Measurements from ENCODE around the gene NPTXR. TPM values are rescaled to one million over a fixed set of nuclear protein-coding genes. Genes with fewer than 3 reads are reported as not detected.

NPTXR gene
- total RNA-seq, 4 donors from 2014 or later = 7.9 to 21.7 (median 12.5) TPM

DNA sequence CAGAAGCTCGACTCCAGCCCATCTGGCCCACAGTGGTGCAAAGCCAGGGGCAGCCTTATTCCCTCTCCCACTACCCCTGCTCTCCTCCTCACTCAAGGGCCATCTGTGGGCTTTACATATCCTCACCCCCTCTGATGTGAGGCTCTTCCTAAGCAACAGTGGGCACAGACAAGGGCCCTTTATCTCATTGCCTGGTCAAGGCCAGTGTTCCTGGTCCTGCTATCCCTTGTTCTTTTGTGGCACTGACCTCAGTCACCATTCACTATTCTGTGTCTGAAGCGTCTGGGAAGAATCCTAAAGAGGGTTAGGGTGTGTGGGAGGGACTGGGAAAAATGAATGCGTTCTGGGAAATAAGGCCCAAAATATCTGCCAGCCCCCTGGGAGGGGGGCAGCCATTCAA is 57.2 kb downstream of the NPTXR start:
- no peaks in the 10 kb centered on the region for H3K9me3 ChIP-seq
- WGBS, 2 donors (ENCODE audit: low coverage in 1 of 2) = 57 to 67% methylated on average over 1 of the region's 3 CpGs
- TF ChIP-seq POLR2A (IDR thresholded peaks at IDR 0.05) (no peak), EP300 (IDR thresholded peaks at IDR 0.05) (no peak), POLR2AphosphoS5 (IDR thresholded peaks at IDR 0.05) (no peak)
- TF ChIP-seq, protein P1, sequence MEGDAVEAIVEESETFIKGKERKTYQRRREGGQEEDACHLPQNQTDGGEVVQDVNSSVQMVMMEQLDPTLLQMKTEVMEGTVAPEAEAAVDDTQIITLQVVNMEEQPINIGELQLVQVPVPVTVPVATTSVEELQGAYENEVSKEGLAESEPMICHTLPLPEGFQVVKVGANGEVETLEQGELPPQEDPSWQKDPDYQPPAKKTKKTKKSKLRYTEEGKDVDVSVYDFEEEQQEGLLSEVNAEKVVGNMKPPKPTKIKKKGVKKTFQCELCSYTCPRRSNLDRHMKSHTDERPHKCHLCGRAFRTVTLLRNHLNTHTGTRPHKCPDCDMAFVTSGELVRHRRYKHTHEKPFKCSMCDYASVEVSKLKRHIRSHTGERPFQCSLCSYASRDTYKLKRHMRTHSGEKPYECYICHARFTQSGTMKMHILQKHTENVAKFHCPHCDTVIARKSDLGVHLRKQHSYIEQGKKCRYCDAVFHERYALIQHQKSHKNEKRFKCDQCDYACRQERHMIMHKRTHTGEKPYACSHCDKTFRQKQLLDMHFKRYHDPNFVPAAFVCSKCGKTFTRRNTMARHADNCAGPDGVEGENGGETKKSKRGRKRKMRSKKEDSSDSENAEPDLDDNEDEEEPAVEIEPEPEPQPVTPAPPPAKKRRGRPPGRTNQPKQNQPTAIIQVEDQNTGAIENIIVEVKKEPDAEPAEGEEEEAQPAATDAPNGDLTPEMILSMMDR (IDR thresholded peaks at IDR 0.05) = no peak
- H3K27ac ChIP-seq = peak overlapping the region; percentile 19 to 75 (median 74)
- H3K4me3 ChIP-seq = no peak overlapping the region
- H3K4me1 ChIP-seq = peaks cover 5 to 54% (median 10%) of the 10 kb centered on the region in 3 donors
- peaks cover 0 to 23% of the 10 kb centered on the region in 2 donors for H3K36me3 ChIP-seq
- ATAC-seq = no peak
- H3K27me3 ChIP-seq = no peaks in the 10 kb centered on the region

DNA sequence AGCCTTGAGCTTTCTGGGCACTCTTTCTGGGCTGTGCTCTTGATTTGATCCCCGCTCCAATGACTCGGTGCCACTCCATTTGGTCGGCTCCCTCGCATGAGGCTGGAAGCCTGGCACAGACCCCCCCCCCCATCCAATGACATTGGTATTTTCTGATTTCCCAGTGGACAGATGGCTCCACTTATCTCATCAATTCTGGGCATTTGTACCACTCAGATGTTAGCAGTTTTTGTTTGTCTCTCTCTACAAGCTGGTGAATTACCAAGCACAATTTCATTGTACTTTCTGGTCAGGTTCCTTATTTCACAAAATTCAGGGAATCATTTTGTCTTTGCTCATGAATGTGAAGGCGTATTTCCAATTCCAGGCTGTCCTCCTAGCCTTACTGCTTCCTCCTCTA is 59.0 kb downstream of the NPTXR start:
- ATAC-seq = no peak
- Histone ChIP-seq H3K27me3 (no peaks in the 10 kb centered on the region), H3K36me3 (peaks cover 0 to 29% of the 10 kb centered on the region in 2 donors), H3K4me3 (no peak overlapping the region), H3K27ac (no peak overlapping the region), H3K9me3 (no peaks in the 10 kb centered on the region), H3K4me1 (peaks cover 5 to 54% (median 10%) of the 10 kb centered on the region in 3 donors)
- WGBS, 2 donors (ENCODE audit: low coverage in 1 of 2) = 80 to 100% methylated on average over 1 to 5 of the region's 5 CpGs
- TF ChIP-seq POLR2AphosphoS5 (IDR thresholded peaks at IDR 0.05) (no peak), POLR2A (IDR thresholded peaks at IDR 0.05) (no peak), EP300 (IDR thresholded peaks at IDR 0.05) (no peak)
- TF ChIP-seq, protein P1 (IDR thresholded peaks at IDR 0.05) = no peak

DNA sequence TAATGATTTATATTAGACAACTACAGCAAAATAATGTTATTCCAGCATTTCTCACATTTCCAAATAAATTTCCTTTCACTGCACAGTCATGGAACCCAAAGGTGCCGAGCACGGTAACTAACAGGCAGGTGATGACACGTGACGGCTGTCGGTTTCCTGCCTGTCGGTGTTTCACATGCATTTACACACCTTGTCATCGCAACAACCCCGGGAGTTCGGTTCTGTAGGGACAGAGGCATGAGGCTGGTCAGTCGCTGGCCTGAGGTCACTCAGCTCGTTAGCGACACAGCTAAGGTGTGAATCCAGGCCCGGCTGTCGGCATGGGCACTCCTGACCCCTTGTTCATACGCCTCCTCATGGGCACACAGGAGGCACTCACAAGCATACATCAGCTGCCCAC is 59.8 kb downstream of the NPTXR start:
- Histone ChIP-seq H3K9me3 (no peaks in the 10 kb centered on the region), H3K4me1 (peaks cover 5 to 48% (median 10%) of the 10 kb centered on the region in 3 donors), H3K36me3 (peaks cover 0 to 32% of the 10 kb centered on the region in 2 donors), H3K4me3 (no peak overlapping the region), H3K27ac (no peak overlapping the region), H3K27me3 (no peaks in the 10 kb centered on the region)
- TF ChIP-seq POLR2A (IDR thresholded peaks at IDR 0.05) (no peak), POLR2AphosphoS5 (IDR thresholded peaks at IDR 0.05) (no peak)
- TF ChIP-seq, protein P1 (IDR thresholded peaks at IDR 0.05) = no peak
- 80 to 91% methylated on average over 2 to 11 of the region's 15 CpGs for WGBS, 2 donors (ENCODE audit: low coverage in 1 of 2)
- no peak for ATAC-seq

DNA sequence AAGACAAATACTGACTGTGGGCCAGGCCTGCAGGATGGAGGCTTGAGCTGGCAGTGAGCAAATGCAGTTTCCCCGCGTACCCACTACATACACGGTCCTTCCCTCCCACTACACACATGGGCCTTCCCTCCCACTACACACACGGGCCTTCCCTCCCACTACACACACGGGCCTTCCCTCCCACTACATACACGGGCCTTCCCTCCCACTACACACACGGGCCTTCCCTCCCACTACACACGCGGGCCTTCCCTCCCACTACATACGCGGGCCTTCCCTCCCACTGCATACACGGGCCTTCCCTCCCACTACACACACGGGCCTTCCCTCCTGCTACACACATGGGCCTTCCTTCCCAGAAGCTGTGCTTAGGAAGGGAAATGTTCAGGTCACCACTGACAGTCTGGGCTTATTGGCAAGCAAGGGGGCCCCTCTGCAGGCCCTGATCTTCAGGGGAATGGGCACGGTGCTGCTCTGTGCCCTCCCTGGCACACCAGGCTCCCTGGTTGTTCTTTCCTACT is 60.7 kb downstream of the NPTXR start:
- WGBS, 2 donors (ENCODE audit: low coverage in 1 of 2) = 58% methylated on average over 11 of the region's 14 CpGs; no CpG with 5 or more reads in 1 of the 2 donors
- no peak for TF ChIP-seq EP300 (IDR thresholded peaks at IDR 0.05)
- TF ChIP-seq, protein P1 (IDR thresholded peaks at IDR 0.05) = no peak
- no peak for TF ChIP-seq POLR2A (IDR thresholded peaks at IDR 0.05)
- TF ChIP-seq POLR2AphosphoS5 (IDR thresholded peaks at IDR 0.05) = no peak
- no peak overlapping the region for H3K4me3 ChIP-seq

DNA sequence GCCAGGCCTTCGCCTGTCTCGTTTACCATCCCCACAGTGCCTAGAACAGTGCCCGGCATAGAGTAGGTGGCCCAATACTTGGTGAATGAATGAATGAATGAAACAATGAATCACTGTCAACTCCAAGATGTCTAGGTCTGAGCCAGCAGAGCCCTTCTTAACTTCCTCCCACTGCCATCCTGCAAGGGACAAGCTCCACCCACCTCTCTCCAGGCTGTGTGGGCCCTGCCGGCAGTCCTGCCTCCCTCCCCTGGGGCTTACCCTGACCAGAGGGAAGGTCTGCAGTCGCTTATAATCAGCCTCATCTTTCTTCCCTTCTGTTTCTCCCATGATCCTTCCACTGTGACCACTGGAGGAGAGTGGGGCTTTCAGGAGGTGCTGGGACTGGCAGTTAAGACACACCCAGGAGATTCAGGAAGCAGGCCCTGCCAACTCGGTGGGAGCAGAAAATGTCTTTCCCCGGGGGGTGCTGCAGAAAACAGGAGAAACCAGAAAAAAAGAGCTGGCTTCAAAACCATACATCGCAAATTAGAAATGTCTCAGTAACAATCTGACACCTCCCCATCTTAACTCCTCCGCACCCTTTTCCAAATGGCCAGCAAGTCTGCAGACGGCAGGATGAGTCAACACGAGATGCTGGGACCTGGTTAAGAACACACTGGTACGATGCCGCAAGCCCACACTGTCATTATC is 61.3 kb downstream of the NPTXR start:
- Histone ChIP-seq H3K27me3 (no peaks in the 10 kb centered on the region), H3K4me1 (peaks cover 0 to 33% (median 3%) of the 10 kb centered on the region in 3 donors), H3K4me3 (no peak overlapping the region), H3K36me3 (peaks cover 0 to 46% of the 10 kb centered on the region in 2 donors), H3K9me3 (no peaks in the 10 kb centered on the region), H3K27ac (no peak overlapping the region)
- 58 to 71% methylated on average over 4 to 8 of the region's 13 CpGs for WGBS, 2 donors (ENCODE audit: low coverage in 1 of 2)
- no peak for ATAC-seq
- TF ChIP-seq, protein P1 (IDR thresholded peaks at IDR 0.05) = no peak
- TF ChIP-seq POLR2AphosphoS5 (IDR thresholded peaks at IDR 0.05) (no peak), POLR2A (IDR thresholded peaks at IDR 0.05) (no peak)

More for the DNA sequence above, 60.7 kb downstream of the NPTXR start:
- Histone ChIP-seq H3K4me1 (peaks cover 4 to 39% (median 5%) of the 10 kb centered on the region in 3 donors), H3K27me3 (no peaks in the 10 kb centered on the region), H3K27ac (no peak overlapping the region), H3K9me3 (no peaks in the 10 kb centered on the region), H3K36me3 (peaks cover 0 to 41% of the 10 kb centered on the region in 2 donors)
- ATAC-seq = no peak
